OCI-M2 (cell line): ENCODE results near the gene NEDD4.
"Not testable (repeated sequence)": the region's sequence is repeated elsewhere in the genome, so short reads cannot be mapped to it uniquely, and the experiment has no call there.

Experiments used
- DNase-seq: peaks from one replicate; lab custom pipeline; 2025; ENCODE audit not compliant: unreplicated experiment; lab: John Stamatoyannopoulos, UW

The NEDD4 gene

DNA sequence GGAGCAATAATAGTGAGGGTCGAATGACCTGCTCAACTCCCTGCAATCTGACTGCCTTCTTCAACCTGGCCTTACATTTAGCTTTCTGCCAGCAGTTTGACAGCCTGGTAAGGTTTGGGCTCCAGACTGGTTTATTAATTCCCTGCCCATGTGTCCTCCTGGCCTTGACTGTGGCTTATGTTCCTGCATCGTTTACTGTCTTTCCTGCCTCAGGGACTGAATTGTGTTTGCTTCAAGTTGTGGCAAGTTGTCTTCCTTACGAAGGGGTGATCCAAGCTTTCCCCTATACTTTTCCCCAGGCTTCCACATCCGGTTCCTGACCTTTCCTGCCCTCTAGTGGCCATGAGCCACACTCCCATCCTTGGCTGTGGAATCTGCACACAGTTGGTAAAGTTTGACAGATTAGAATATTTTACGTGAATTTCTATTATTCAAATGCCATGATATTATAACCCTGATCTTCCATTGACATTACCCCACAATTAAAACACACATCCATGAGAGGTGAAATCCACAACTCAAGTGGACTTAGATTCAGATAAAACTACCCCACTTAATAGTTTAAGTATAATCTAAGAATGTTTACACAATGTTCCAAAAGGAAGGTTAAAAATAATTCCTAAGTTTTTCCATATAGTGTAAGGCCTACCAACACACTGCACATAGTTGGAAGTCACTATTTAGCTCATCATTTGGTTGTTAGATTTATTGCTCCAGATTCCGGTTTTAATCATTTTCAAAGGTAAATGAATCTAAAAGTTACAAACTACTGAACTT lies 95.7 kb downstream of the NEDD4 start:
- DNase-seq: no peak

DNA sequence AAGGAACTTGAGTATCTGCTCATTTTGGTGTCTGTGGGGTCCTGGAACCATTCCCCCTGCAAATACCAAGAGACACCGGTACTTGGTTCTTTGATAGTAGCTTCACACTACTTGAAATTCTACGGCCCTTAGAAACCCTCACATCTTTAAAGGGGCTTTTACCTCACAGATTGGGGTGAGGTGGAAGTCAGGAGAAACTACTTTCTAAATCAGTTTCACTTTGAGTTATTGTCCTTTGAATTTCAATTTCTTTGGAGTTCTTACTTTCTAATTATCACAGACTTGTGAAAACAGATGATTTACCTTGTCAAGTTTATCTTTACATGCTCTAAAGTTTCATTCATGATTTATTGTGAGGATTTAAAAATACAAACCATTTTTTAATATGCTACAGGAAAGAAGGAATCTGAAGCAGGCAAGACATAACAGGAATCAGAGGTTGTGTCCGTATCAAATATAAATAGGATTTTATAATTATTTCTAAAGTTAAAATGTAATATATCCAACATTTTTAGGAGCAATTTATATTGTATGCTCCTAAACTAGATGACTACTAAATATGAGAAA lies 98.9 kb downstream of the NEDD4 start:
- no peak for DNase-seq

GRCh38 chr15:55893852-55894251 lies 99.6 kb downstream of the NEDD4 start:
- no peak for DNase-seq

DNA sequence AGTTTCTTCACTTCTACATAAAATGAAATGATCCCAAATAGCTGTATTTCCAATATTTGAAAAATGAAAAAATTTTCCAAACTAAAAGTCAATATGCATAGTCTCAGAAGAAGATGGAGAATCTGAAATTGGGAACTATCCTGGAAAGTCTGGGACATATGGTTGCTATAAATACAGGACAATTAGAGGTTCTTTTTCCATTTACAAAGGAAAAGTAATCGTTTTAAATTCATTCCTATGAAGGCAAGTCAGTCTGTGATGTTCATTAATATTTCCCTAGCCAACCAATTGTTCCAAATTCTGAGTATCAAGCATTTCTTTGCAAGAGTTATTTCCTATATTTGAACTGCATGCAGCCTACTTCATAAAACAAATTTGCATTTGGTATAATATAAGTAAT lies 102.2 kb downstream of the NEDD4 start:
- DNase-seq: no peak

DNA sequence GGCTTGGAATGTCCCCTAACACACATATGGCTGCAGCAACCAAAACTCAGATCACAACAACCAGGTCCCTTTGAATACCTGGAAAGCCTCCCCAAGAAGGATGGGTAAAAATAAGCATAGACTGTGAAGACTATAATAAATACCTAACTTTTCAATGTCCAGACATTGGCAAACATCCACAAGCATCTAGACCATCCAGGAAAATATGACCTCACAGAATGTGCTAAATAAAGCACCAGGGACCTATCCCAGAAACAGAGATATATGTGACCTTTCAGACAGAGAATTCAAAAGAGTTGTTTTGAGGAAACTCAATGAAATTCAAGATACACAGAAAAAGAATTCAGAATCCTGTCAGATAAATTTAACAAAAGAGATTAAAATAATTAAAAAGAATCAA lies 109.2 kb downstream of the NEDD4 start:
- DNase-seq: no peak

GRCh38 chr15:55879181-55879580 lies 114.2 kb downstream of the NEDD4 start:
- DNase-seq: no peak

DNA sequence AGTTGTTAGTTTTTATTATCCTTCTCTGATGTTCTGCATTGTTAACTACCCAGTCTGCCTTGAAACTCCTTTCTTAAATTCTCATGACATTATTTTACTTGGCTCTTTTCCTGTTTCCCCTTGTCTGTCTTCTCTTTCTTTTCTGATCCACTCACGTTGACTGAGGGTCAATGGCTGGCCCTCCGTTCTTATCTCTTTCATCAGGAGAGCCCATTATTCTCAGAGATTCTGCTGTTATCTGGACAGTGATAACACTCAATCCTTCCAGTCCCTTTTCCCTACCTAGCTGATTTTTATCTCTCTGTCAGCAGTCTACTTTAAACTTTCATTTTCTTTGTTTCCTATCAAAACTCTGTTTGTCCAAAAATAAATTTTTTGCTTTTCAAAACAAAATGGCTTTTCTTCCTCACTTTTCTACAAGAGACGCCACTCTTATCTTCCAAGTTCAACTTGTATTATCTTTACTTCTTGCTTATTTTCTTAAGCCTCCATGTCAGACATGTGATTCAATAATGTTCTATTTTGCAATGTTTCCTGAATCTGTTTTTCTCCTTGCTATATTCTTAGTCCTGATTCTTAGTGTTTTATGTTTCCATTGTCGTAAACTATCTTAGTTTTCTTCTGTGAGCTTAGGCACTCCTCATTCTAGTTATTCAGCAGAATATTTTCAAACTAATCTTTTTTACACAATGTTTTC lies 120.2 kb downstream of the NEDD4 start:
- DNase-seq: no peak

- DNase-seq: no peak
Observed at GRCh38 chr15:55872471-55872870, 120.9 kb downstream of the NEDD4 start.

- no peak for DNase-seq
Observed at GRCh38 chr15:55869660-55870059, 123.8 kb downstream of the NEDD4 start.

- DNase-seq: no peak
Observed at GRCh38 chr15:55868707-55869106, 124.7 kb downstream of the NEDD4 start.

DNA sequence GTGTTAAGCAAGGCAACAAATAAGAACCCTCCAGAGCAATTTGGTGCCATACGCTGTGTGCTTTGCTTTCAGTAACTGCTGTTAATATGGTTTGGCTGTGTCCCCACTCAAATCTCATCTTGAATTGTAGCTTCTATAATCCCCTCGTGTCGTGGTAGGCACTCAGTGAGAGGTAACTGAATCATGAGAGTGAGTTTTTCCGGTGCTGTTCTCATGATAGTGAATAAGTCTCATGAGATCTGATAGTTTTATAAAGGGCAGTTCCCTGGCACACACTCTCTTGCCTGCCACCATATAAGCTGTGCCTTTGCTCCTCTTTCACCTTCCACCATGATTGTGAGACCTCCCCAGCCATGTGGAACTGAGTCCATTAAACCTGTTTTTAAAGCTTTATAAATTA lies 125.1 kb downstream of the NEDD4 start:
- DNase-seq: not testable (repeated sequence)

DNA sequence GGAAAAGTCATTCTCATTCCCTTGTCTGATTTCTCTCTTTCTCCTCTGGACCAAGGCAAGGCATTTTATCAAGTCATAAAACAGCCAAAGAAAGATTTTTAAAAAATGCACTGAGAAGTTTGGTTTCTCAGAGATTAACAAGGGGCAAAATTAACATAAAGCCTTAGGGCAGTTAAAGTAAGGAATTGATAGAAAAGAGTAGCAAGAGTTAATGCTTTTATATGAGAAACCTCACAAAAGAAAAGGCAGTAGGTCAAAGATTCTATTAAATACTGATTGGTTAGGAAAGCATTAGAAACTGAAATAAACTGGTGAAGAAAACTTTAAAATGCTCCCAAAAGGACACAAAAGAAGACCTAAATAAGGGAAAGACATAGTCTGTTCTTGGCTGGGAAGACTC lies 129.5 kb downstream of the NEDD4 start:
- DNase-seq: no peak

GRCh38 chr15:55861115-55861514 lies 132.3 kb downstream of the NEDD4 start:
- DNase-seq: no peak

- no peak for DNase-seq
Observed at GRCh38 chr15:55860468-55860867, 132.9 kb downstream of the NEDD4 start.

GRCh38 chr15:55859681-55860080 lies 133.7 kb downstream of the NEDD4 start:
- no peak for DNase-seq

DNA sequence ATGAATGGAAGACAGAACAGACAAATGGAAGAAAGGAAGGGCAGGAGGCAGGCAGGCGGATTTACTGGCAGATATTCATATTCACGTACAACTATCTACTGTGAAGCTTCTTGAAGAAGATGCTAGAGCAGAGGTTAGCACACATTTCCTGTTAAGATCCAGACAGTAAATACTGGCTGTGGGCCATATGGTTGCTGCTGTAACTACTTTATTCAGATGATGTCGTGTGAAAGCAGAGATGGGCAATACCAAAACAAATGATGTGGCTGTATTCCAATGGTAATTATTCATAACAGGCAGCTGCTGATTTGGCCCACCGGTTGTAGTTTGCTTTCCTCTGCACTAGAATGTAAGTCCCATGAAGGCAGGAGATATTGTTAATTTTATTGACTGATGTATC lies 134.8 kb downstream of the NEDD4 start:
- DNase-seq: no peak

DNA sequence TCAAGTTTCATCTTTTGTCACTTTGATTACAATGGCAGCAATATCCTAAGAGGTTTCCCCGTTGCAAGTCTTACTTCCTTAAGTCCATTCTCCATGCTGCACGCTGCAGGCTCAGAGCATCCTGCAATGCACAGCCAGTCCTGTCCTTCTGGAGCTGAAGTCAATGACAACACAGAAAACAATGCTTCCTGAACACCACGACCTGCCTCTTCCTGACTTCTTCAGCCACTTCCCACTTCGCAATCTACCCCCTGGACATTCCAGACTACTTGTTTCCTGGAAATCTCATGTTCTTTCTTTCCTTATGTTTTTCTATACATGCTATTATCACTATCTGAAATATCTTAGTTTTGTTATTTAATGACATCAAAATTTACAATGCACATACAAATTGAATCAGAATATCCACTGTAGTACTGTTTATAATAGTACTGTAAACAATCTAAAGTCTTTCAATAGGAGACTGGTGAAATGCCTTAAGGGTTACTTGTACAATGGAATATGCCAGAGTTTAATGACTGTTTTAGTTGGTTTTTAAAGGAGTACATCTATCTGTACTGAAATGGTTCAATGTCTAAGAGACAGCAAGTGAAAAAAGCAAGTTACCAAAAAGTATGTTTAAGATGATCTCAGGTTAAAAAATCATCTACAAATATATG lies 136.8 kb downstream of the NEDD4 start:
- no peak for DNase-seq

- DNase-seq: no peak
Observed at GRCh38 chr15:55853134-55853533, 140.3 kb downstream of the NEDD4 start.

GRCh38 chr15:55846116-55846707 lies 147.2 kb downstream of the NEDD4 start:
- peak; percentile 1 for DNase-seq

DNA sequence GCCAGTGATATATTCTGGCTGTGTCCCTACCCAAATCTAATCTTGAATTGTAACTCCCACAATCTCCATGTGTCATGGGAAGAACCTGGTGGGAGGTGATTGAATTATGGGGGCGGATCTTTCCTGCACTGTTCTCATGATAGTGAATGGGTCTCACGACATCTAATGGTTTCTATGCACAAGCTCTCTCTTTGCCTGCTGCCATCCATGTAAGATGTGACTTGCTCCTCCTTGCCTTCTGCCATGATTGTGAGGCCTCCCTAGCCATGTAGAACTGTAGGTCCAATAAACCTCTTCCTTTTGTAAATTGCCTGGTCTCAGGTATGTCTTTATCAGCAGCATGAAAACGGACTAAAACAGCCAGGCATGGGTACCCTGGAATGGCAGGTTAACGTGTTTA lies 150.5 kb downstream of the NEDD4 start:
- not testable (repeated sequence) for DNase-seq

DNA sequence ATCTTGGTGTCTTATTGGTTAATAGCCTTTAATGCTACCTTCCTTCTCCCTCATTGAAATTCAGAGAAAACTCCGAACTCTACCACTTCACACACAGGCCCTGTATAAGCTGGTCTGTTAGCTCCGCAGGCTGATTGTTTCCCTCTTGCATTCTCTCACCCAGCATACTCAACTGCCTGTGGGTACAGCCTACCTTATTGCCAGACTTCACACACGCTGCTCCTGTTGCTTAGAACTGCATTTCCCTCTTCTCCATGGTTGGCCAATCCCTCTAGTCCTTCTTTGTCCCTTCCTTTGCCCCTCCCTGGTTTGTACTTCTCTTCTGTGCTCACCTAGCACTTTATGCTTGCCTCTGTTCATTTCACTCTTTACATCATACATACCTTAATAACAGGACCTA lies 157.5 kb downstream of the NEDD4 start:
- DNase-seq: no peak
